Renal cortex interstitium (tissue), 11 donors: ENCODE measurements around the gene GMPS. TPM values are rescaled to one million over a fixed set of nuclear protein-coding genes. Genes with fewer than 3 reads are reported as not detected.

Experiments used
- DNase-seq, 11 donors: peaks; one replicate each; pipeline ENCODE4 v3.0.0-alpha.2; 2013; ENCODE audit warnings: low read depth in 9 of 11, low spot score in 4 of 11; ENCODE audit errors: extremely low read depth in 1 of 11
- polyA plus RNA-seq, 3 donors: library from polyadenylated mRNA; unstranded; fragments of 120-200 nt; gene quantifications; one replicate each; pipeline ENCODE4 v1.2.1, GENCODE V29; 2013; ENCODE audit not compliant: insufficient read length in 3 of 3

Gene GMPS
- polyA plus RNA-seq, 3 donors, result 57.5 to 84.8 (median 70.6) TPM

DNA sequence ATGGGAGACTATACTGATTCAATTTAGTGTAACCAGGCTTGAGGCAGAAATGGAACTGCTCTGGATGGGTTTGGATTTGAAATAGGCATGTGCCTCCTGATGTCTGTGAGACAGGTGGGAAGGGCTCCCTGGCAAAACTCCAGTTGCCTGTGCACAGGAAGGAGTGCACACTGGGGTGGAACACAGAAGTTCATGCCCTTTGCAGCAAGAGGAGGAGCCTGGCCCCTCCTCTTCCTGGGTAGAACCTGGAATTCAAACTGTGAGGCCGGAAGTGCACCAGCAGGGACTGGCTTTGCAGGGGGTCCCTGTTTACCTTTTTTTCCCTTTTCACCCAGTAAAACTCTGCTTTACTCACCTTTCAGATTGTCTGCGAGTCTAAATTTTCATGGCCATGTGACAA, 99.9 kb downstream of the GMPS start:
- no peak for DNase-seq

- no peak for DNase-seq
These were observed 102.6 kb downstream of the GMPS start for GRCh38 chr3:155972885-155973584.

DNA sequence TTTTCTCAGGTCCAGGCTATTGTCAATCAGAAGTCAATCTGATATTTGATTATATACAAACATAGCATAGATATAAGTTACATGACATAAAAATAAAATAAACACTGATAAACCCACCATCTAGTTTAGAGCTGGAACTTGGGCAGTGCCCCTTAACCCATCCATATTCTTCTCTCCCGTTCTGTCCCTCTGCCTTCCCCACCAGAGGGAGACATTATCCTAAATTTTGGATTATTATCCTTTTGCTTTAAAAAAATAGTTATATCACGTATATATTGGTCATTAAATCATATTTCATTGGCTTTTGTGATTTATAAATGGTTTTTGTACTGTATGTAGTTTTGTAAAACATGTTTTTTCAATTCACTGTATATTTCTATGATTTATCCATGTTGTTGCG, 107.9 kb downstream of the GMPS start:
- no peak for DNase-seq

DNA sequence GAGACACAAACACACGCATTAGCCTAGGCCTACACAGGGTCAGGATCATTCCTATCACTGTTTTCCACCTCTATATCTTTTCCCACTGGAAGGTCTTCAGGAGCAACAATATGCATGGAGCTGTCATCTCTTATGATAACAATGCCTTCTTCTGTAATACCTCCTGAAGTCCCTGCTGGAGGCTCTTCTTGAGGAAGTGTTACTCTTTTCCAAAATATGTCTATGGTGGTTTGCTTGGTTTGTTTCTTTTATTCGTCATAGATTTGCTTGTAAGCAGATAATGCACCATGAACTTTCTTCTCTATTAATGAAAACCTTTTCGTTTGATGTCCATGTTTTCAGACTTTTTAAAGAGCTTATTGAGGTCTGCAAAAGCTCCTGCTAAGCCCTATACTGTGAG, 109.3 kb downstream of the GMPS start:
- no peak for DNase-seq

- no peak for DNase-seq
These were observed 111.2 kb downstream of the GMPS start for GRCh38 chr3:155981669-155982068.

DNA sequence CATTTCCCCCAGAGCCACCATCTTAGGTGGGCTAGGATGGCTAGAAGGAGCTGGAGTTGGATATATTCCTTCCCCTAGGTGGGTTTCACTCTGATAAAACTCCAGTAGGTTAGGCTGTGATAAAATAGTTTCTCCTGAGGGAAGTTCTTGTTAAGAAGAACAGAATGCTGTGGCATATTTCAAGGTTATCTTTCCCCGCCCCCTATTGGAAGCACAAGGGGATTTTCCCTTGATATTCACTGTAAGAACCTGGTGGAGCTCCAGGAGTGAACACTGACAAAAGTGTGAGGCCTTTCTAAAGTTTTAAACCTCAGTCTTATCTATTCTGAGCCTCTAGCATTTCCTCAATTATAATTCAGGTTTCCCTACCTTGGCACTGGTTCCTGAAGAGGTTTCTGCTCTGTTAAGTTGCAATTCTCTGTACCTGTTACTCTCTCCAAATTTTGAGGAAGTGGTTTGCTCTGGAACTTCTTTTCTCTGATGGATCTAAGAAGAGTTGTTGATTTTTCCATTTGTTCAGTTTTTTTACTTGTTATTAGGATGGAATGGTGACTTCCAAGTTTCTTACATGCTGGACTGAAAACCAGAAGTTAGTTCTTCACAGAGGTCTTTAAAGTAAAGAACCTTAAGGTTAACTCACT, 113.5 kb downstream of the GMPS start:
- DNase-seq, result no peak

GRCh38 chr3:155984791-155985417, 114.5 kb downstream of the GMPS start:
- no peak for DNase-seq

- DNase-seq, result no peak
These were observed 119.1 kb downstream of the GMPS start for GRCh38 chr3:155989536-155989935.

DNA sequence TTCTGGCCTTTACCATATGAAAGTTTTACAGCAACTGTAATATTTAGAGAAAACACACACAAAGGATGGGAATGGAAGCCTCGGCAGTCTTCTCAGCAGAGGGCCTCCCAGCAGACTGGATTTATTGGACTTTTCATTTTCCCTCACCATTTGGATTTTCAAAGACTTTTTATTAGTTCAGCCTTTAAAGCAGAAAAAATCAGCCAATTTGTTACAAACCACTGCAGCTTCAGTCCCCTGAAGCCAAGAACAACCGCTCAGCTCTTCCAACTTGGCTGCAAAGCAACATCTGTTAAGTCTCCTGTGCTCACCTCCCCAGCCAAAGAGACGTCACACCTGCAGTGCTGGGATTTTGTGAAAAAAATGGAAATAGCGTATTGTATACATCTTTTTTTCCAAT, 120.8 kb downstream of the GMPS start:
- DNase-seq, result no peak

DNA sequence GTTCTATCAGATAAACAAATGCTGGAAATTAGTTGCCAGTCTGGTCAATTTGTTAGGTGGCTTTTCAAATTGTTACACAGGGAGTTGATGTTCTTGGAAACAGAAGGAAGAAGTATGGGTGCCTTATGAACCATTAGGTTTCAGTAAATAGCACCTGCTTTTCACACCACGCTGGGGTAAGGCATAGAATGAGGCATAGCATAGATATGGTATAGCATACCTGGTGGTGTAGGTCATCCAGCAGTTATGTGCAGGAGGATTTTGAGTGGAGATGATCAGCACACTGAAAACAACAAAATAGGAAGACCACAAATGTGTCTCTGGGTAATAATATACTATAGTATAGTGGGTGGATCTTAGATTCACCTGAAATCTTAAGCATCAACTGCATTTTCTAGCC, 121.4 kb downstream of the GMPS start:
- DNase-seq, result no peak

Other genes with a start within 250 kb of the GMPS start
- 10 to 100 TPM; 10.1 to 12.5 (median 11.0) TPM for gene PLCH1, start 125.6 kb upstream of the GMPS start, polyA plus RNA-seq
- gene C3orf33, start 64.4 kb upstream of the GMPS start, polyA plus RNA-seq, result 10 to 100 TPM in 2 of 3 donors, 1 to 10 TPM in 1; 8.6 to 13.1 (median 12.6) TPM
- gene SLC33A1, start 16.2 kb upstream of the GMPS start, polyA plus RNA-seq, result 10 to 100 TPM; 38.4 to 45.8 (median 38.6) TPM
- gene KCNAB1, start 249.9 kb downstream of the GMPS start, polyA plus RNA-seq, result 1 to 10 TPM; 3.3 to 4.3 (median 3.5) TPM